IPS-11a (cell line): Measurements from ENCODE around the gene S100G.

ENCODE experiments used
- H3K4me3 ChIP-seq: one replicate; pipeline ENCODE4 v1.5.1; 2013; ENCODE audit warnings: low read depth, low read length, control low read depth

The S100G gene

DNA sequence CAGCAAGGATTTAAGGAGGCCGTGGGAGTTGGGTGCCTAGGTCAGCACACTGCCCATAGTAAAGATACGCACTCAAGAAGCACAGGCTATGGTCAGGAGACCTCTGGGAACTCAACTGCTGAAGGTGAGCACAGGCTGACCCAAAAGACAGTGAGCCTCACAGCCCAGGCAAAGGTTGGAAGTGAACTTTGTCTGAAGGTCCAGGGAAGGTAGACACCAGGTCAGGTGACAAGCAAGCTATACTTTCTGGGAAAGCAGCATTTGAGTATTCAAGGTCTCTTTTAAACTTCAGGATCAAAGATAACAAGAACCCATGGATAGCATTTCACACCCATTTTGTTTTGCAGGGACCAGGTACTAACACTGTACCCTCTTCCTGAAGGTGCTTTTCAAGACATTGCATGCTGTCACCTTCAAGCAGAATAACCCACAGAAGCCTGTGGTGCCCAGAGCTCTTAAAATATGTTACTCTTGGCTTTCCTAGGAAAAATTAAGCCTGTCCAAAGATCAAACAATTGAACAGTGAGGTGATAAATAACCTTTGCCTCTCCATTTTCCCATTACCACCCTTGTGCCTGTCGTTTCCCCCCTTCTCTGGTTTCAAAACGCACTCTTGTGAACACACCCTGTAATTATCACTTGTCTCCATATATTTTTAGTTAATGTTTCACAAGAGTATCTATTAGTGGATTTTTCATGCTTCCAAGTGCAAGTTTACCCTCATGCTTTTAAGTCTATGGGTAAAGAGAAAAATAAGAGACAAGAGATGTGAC is 3.4 kb upstream of the S100G start:
- H3K4me3 ChIP-seq, result no peak overlapping the region

GRCh38 chrX:16651391-16652024 is 1.6 kb downstream of the S100G start:
- H3K4me3 ChIP-seq, result no peak overlapping the region

GRCh38 chrX:16653424-16653823 is 3.5 kb downstream of the S100G start:
- no peak overlapping the region for H3K4me3 ChIP-seq

- H3K4me3 ChIP-seq, result no peak overlapping the region
Measured at GRCh38 chrX:16654093-16654492, 4.1 kb downstream of the S100G start.

DNA sequence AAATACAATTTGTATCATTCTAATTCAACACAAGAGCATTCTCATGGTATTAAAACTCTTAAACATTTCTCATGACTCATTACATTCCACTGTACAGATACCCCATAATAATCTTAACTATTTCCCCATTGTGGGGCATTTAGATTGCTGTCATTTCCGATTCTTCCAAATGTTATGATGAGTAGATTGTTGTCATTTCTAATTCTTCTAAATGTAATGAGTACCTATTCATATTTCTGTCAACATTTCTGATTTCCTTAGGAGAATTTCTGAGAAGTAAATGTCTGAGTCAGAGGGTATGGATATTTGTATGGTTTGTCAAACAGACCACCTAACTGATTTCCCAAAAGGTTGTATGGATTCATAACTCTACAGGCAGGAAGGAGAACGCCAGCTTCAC is 8.3 kb downstream of the S100G start:
- H3K4me3 ChIP-seq, result no peak overlapping the region

- H3K4me3 ChIP-seq, result no peak overlapping the region
Measured at GRCh38 chrX:16659321-16659720, 9.4 kb downstream of the S100G start.

- H3K4me3 ChIP-seq, result no peak overlapping the region
Measured at GRCh38 chrX:16661495-16661894, 11.5 kb downstream of the S100G start.

DNA sequence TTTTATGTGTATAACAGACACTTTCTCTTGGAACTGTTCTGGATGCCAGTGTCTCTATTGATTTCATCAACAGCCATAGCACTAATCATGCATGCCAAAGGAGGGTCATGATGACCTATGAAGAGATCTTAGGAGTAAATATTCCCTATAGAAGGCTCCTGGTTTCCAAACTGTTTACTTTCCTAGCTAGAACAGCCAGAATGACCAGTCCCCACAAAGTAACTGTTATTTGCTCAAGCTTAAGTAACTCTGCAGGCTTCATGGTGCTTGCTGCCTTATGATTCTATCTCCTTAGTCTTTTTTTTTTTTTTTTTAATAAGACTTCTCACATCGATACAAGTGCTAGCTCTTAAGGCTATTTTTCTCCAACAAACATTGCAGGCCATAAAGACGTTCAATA is 12.4 kb downstream of the S100G start:
- no peak overlapping the region for H3K4me3 ChIP-seq

GRCh38 chrX:16664074-16664473 is 14.1 kb downstream of the S100G start:
- no peak overlapping the region for H3K4me3 ChIP-seq

- no peak overlapping the region for H3K4me3 ChIP-seq
Measured at GRCh38 chrX:16664626-16665025, 14.7 kb downstream of the S100G start.

- H3K4me3 ChIP-seq, result no peak overlapping the region
Measured at GRCh38 chrX:16665089-16665488, 15.1 kb downstream of the S100G start.

DNA sequence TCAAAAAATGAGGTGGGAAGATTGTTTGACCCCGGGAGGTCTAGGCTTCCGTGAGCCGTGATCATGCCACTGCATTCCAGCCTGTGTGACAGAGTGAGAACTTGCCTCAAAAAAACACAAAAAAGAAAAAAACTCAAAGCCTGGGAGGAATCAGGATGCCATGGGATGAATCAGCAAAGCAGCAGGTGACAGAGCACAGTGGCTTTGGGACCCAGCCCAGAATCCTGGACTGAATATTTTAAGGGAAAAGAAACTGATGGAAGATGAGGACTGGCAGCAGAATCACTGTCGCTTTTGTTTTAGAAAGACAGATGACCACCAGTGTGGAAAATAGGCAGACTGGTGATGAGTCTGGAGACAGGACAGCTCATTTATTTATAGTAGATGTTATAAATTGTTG is 16.6 kb downstream of the S100G start:
- H3K4me3 ChIP-seq, result no peak overlapping the region

DNA sequence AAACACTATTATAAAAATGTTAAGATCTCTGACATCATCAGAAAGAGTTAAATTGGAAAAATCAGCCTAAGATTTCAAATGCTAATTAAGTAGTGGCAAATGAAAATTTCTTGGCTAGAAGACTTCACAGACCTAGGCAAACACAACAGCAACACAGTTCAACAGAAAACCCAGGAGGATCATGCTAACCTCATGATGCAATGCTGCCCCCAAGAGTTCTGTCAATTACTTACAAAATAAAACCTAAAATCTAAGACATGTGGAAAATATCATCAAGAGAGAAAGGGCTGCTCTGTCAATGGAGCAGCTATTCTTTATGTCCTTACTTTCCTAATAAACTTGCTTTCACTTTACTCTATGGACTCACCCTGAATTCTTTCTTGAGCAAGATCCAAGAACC is 21.0 kb downstream of the S100G start:
- no peak overlapping the region for H3K4me3 ChIP-seq

GRCh38 chrX:16678689-16679088 is 28.7 kb downstream of the S100G start:
- no peak overlapping the region for H3K4me3 ChIP-seq

DNA sequence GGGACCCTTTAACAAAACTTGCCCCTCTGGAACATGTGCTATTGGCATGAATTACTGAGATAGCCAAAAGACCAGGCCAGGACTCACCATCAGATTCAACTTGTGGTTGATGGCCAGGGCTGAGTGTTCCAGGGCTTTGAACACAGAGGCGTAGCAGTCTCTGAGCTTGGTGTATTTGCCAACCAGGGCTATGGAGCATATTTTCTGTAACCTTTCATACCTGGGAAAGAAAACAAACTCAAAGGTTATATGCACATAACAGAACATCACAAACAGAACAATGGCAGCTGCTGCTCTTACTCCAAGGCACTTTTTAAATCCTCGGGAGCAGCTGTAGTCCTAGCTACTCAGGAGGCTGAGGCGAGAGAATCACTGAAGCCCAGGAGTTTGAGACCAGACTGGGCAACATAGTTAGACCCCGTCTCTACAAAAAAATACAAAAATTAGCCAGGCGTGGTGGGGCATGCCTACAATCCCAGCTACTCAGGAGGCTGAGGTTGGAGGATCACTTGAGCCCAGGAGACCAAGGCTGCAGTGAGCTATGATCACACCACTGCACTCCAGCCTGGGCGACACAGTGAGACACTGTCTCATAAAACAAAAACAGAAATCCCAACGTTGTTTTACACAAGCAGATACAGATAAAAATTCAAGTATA is 33.2 kb downstream of the S100G start:
- no peak overlapping the region for H3K4me3 ChIP-seq

GRCh38 chrX:16687514-16687913 is 37.6 kb downstream of the S100G start:
- no peak overlapping the region for H3K4me3 ChIP-seq

DNA sequence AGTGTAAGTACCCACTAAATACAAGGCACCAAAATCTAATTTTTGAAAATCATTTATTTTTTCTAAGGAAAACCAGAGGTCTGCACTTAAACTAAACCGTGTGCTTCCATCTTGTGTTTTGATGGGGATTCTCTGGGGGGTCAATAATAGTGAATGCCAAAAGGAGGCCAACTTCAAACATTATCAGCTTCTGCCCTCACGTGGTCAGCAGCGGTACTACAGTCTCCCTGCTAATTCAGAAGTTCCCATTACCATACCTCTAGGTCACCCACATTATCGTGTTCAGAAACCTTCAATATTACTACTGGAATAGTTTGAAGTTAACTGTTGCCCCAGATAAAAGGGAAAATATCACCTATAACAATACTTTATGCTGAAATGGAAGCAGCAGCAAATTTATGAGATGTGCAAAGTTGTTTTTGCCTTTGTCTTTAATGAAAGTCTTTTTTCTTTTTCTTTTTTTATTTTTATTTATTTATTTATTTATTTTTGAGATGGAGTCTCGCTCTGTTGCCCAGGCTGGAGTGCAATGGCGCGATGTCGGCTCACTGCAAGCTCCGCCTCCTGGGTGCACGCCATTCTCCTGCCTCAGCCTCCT is 45.2 kb downstream of the S100G start:
- no peak overlapping the region for H3K4me3 ChIP-seq

DNA sequence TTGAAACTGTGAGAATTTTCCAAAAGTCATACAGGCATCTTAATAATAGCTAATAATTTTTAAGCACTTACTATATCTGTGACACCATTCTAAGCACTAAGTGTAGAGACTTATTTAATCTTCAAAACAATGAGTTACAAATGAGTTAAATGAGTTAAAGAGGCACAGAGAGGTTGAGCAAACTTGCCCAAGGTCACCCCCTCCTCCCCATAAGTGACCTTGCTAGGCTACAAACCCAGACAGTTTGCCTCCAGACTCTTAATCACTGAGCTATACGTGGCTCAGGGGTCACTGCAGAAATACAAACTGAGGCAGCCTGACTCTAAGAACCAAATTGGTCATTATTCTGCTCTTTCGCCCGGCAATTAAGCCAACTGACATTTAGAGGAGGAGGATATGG is 47.0 kb downstream of the S100G start:
- H3K4me3 ChIP-seq, result no peak overlapping the region

DNA sequence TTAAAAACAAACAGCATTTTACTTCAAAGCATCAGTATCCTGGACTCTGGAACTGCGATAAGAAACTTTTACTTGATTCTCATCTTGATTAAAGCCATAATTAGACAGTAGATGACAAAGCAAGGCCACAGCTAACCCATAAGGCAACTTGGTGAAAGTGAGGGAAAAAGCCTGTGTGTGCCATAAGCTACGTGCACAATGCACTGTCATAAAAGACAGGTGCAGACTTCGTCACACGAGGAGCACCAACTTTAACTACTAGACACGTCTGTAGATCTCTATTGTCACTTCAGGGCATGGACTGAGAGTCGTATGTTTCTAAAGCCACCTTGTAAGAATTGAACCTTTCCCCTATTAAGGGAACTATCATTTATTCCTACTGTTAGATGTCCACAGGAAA is 49.4 kb downstream of the S100G start:
- H3K4me3 ChIP-seq, result no peak overlapping the region

DNA sequence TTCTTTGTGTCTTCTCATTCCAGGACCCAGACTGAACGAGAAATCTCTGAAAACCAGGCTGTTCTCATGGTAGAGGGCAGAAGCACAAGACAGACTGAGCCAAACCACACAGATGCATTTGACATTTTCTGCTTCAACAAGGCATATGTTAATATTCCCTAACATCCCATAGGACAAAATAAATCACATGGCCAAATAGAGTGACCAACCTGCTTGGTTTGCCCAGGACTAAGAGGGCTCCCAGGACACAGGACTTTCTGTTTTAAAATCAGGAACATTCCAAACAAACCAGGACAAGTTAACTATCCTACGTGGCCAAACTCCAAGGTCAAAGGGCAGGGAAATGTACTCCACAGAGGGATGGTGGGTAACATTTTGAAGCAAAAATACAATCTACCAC is 50.8 kb downstream of the S100G start:
- no peak overlapping the region for H3K4me3 ChIP-seq

GRCh38 chrX:16702700-16703599 is 53.0 kb downstream of the S100G start:
- no peak overlapping the region for H3K4me3 ChIP-seq
